IMR-90 (cell line): ENCODE data around the gene CYP4Z1. TPM values are rescaled to one million over a fixed set of nuclear protein-coding genes. Genes with fewer than 3 reads are reported as not detected.
"Not testable (repeated sequence)": the region's sequence is repeated elsewhere in the genome, so short reads cannot be mapped to it uniquely, and the experiment has no call there.

Experiments
- ATAC-seq: fragments of 200-7000 bp; cut with Tn5 transposase; 2 replicates; pipeline ENCODE4 v1.9.1; 2020; ENCODE audit warnings: low read depth, mild to moderate bottlenecking, moderate library complexity
- BruUV-seq: library from RNA; stranded (reverse); fragments of 400-500 nt; replicated peaks from 2 replicates; lab custom pipeline; 2021; lab: Mats Ljungman, UMichigan
- CTCF ChIA-PET: fragments of 300-600 bp; formaldehyde crosslinking; extraction: SDS; loops from one replicate; lab custom pipeline; 2021; ENCODE audit warnings: antibody characterized with exemption; lab: Yijun Ruan, JAX
- POLR2A ChIA-PET: fragments of 300-600 bp; sonication (Branson Sonifier 250); formaldehyde crosslinking; loops from one replicate; lab custom pipeline; 2022; ENCODE audit warnings: antibody characterized with exemption; ENCODE audit not compliant: unreplicated experiment; lab: Charles Lee
- DNase-seq: peaks from one replicate; pipeline ENCODE4 v3.0.0; 2013
- H2AFZ ChIP-seq: replicated peaks from 2 replicates; pipeline ENCODE3; 2013; ENCODE audit warnings: low read length, mild to moderate bottlenecking; ENCODE audit not compliant: poor library complexity
- H2AK5ac ChIP-seq: 2 replicates; pipeline ENCODE4 v1.6.1; 2013; ENCODE audit warnings: low read depth, low read length, inconsistent platforms
- H2AK9ac ChIP-seq: replicated peaks from 2 replicates; pipeline ENCODE3; 2013; ENCODE audit warnings: mild to moderate bottlenecking, low read depth, low read length, moderate library complexity; ENCODE audit not compliant: poor library complexity
- H2BK120ac ChIP-seq: 2 replicates; pipeline ENCODE4 v1.6.1; 2013; ENCODE audit warnings: low read depth, low read length, inconsistent platforms
- H2BK15ac ChIP-seq: 3 replicates; pipeline ENCODE4 v1.6.1; 2013; ENCODE audit warnings: low read depth, low read length, inconsistent platforms
- H2BK20ac ChIP-seq: 2 replicates; pipeline ENCODE4 v1.6.1; 2013; ENCODE audit warnings: low read depth, mild to moderate bottlenecking, inconsistent platforms, low read length, moderate library complexity
- H2BK5ac ChIP-seq: 2 replicates; pipeline ENCODE4 v1.6.1; 2013; ENCODE audit warnings: mild to moderate bottlenecking, low read depth, low read length, inconsistent platforms; ENCODE audit not compliant: poor library complexity, severe bottlenecking
- H3K14ac ChIP-seq: replicated peaks from 2 replicates; pipeline ENCODE4 v1.6.1; 2013; ENCODE audit warnings: low read depth, low read length, inconsistent platforms
- H3K18ac ChIP-seq: 2 replicates; pipeline ENCODE4 v1.6.1; 2013; ENCODE audit warnings: low read depth, low read length, control low read depth
- H3K23ac ChIP-seq: 2 replicates; pipeline ENCODE4 v1.6.1; 2013; ENCODE audit warnings: low read depth, low read length, inconsistent platforms
- H3K27ac ChIP-seq: 2 replicates; pipeline ENCODE4 v1.5.1; 2013; ENCODE audit warnings: mild to moderate bottlenecking, control low read depth, low read length; ENCODE audit not compliant: insufficient read depth
- H3K27me3 ChIP-seq: 2 replicates; pipeline ENCODE4 v1.6.1; 2013; ENCODE audit warnings: low read length; ENCODE audit not compliant: control insufficient read depth, insufficient read depth
- H3K36me3 ChIP-seq: 2 replicates; pipeline ENCODE4 v1.6.1; 2013; ENCODE audit warnings: low read length, mixed read lengths; ENCODE audit not compliant: control insufficient read depth, insufficient read depth
- H3K4ac ChIP-seq: 2 replicates; pipeline ENCODE4 v1.6.1; 2013; ENCODE audit warnings: low read depth, low read length, inconsistent platforms
- H3K4me1 ChIP-seq: 2 replicates; pipeline ENCODE4 v1.6.1; 2013; ENCODE audit warnings: low read length, mixed read lengths; ENCODE audit not compliant: control insufficient read depth, insufficient read depth
- H3K4me2 ChIP-seq: 2 replicates; pipeline ENCODE4 v1.6.1; 2013; ENCODE audit warnings: low read depth, mild to moderate bottlenecking, control low read depth, low read length, moderate library complexity
- H3K4me3 ChIP-seq: 2 replicates; pipeline ENCODE4 v1.5.1; 2013; ENCODE audit warnings: low read depth, mild to moderate bottlenecking, control low read depth, low read length, moderate library complexity; ENCODE audit not compliant: insufficient read depth
- H3K56ac ChIP-seq: 2 replicates; pipeline ENCODE4 v1.6.1; 2013; ENCODE audit warnings: low read length, inconsistent platforms; ENCODE audit not compliant: insufficient read depth; ENCODE audit errors: extremely low read depth
- H3K79me1 ChIP-seq, 2 experiments: 2 replicates each; pipeline ENCODE4 v1.6.1; 2013; ENCODE audit warnings: low read length in 2 of 2, inconsistent platforms in 1 of 2, low read depth in 1 of 2
- H3K9ac ChIP-seq: 2 replicates; pipeline ENCODE4 v1.6.1; 2013; ENCODE audit warnings: low read depth, low read length, control low read depth
- H3K9me1 ChIP-seq: 2 replicates; pipeline ENCODE4 v1.6.1; 2013; ENCODE audit warnings: low read length, inconsistent platforms; ENCODE audit not compliant: insufficient read depth
- H3K9me3 ChIP-seq: 2 replicates; pipeline ENCODE4 v1.6.1; 2013; ENCODE audit warnings: low read length; ENCODE audit not compliant: control insufficient read depth, insufficient read depth
- H4K20me1 ChIP-seq: 2 replicates; pipeline ENCODE4 v1.6.1; 2013; ENCODE audit warnings: low read length, inconsistent platforms; ENCODE audit not compliant: insufficient read depth
- H4K5ac ChIP-seq: 2 replicates; pipeline ENCODE4 v1.6.1; 2013; ENCODE audit warnings: mild to moderate bottlenecking, low read depth, low read length, control low read depth
- H4K8ac ChIP-seq, 2 experiments: 2 replicates each; pipeline ENCODE4 v1.6.1; 2013; ENCODE audit warnings: low read depth in 2 of 2, low read length in 2 of 2, control low read depth in 1 of 2, inconsistent platforms in 1 of 2
- H4K91ac ChIP-seq: 2 replicates; pipeline ENCODE4 v1.6.1; 2013; ENCODE audit warnings: low read depth, low read length, inconsistent platforms; ENCODE audit not compliant: insufficient read depth
- WGBS, 2 experiments: methylation state at CpG; one replicate each; pipeline versions ENCODE4 v1.1.5 to v1.1.7; 2013; ENCODE audit warnings: missing lambda C conversion rate in 2 of 2; ENCODE audit not compliant: insufficient read length in 1 of 2; ENCODE audit errors: extremely low coverage in 2 of 2; 5-methylcytosine and 5-hydroxymethylcytosine counted together
- dilution Hi-C: fragments of 300-500 bp; cut with HindIII; formaldehyde crosslinking; loops from one replicate; pipeline ENCODE4 v1.14.3; 2018; ENCODE audit warnings: low sequenced_read_pairs; ENCODE audit not compliant: unreplicated experiment
- in situ Hi-C: fragments of 300-500 bp; cut with MboI; formaldehyde crosslinking; loops from 3 replicates; pipeline ENCODE4 v1.14.3; 2019; ENCODE audit warnings: low sequenced_read_pairs, inconsistent platforms, mixed read lengths
- intact Hi-C: fragments of 100-400 bp; cut with micrococcal nuclease; formaldehyde crosslinking; loops from 2 replicates; pipeline ENCODE4 v1.10.0; 2022
- polyA plus RNA-seq, 3 experiments: library from polyadenylated mRNA; depleted of rRNA; stranded (reverse); fragments of >200 nt; gene quantifications; 2 replicates each; pipeline ENCODE4 v1.2.3, GENCODE V29; 2012; ENCODE audit warnings: low replicate concordance in 1 of 3
- total RNA-seq: library from RNA; depleted of rRNA; stranded (reverse); fragments of >200 nt; gene quantifications from 2 replicates; pipeline ENCODE4 v1.2.3, GENCODE V29; 2012

CYP4Z1 gene
- total and polyA plus RNA-seq, 2 of the 4 experiments (the other 2 are of a cell fraction), result not detected

- WGBS, 2 experiments, result no CpG with 5 or more reads among the region's 3 CpGs
- intact Hi-C loops, H3K9me3 ChIP-seq, H4K91ac ChIP-seq, H2BK20ac ChIP-seq, H3K4me3 ChIP-seq, H2AK9ac ChIP-seq, H3K9me1 ChIP-seq, H3K4me1 ChIP-seq, POLR2A ChIA-PET, H3K18ac ChIP-seq, H2BK15ac ChIP-seq, H4K20me1 ChIP-seq, CTCF ChIA-PET, H3K27me3 ChIP-seq, H3K9ac ChIP-seq, H2BK120ac ChIP-seq, H3K4me2 ChIP-seq, DNase-seq, dilution Hi-C loops, H3K36me3 ChIP-seq, H3K23ac ChIP-seq, H2BK5ac ChIP-seq, H4K5ac ChIP-seq, H3K14ac ChIP-seq, H4K8ac ChIP-seq, H2AK5ac ChIP-seq, H3K56ac ChIP-seq, H3K79me1 ChIP-seq, ATAC-seq, H3K4ac ChIP-seq, H2AFZ ChIP-seq, in situ Hi-C loops, H3K27ac ChIP-seq, BruUV-seq: not testable (repeated sequence)
Measured at GRCh38 chr1:47132665-47133064, 65.6 kb downstream of the CYP4Z1 start.
